A673 (cell line): Measurements from ENCODE around the gene STUM.

Experiments used
- EZH2 ChIP-seq: fragments of 200-600 bp; sonication (generic); IDR thresholded peaks from 2 replicates; pipeline ENCODE4 v1.6.1; 2017; ENCODE audit warnings: borderline replicate concordance, low read depth, mild to moderate bottlenecking, mixed read lengths, antibody characterized with exemption, low read length; ENCODE audit not compliant: poor library complexity, severe bottlenecking
- TF ChIP-seq, protein P1 (sequence below): fragments of 300-800, 200-600 bp; sonication (generic); conservative IDR thresholded peaks from 2 replicates; pipeline ENCODE4 v1.5.1; 2017; ENCODE audit warnings: low read depth, mild to moderate bottlenecking, antibody characterized with exemption, low read length, moderate library complexity, mixed read lengths

DNA sequence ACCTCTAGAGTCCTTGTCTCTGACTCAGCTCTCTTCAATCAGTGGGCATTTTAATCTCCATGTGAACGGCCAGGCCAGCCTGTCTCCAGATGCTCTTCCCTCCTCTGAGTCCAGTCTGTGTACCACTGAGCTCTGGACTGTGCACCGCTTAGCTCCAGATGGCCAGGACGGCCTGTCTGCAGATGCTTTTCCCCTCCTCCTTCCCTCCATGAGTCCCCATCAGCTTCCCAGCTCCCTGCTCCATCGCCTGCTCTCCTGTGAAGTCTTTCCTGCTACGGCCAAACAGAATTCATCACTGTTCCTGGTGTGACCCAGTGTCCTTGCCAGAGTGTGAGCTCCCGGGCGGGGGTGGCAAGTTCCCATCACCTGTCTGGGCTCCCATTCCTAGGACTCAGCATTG, 42.0 kb downstream of the STUM start:
- TF ChIP-seq, protein P1, sequence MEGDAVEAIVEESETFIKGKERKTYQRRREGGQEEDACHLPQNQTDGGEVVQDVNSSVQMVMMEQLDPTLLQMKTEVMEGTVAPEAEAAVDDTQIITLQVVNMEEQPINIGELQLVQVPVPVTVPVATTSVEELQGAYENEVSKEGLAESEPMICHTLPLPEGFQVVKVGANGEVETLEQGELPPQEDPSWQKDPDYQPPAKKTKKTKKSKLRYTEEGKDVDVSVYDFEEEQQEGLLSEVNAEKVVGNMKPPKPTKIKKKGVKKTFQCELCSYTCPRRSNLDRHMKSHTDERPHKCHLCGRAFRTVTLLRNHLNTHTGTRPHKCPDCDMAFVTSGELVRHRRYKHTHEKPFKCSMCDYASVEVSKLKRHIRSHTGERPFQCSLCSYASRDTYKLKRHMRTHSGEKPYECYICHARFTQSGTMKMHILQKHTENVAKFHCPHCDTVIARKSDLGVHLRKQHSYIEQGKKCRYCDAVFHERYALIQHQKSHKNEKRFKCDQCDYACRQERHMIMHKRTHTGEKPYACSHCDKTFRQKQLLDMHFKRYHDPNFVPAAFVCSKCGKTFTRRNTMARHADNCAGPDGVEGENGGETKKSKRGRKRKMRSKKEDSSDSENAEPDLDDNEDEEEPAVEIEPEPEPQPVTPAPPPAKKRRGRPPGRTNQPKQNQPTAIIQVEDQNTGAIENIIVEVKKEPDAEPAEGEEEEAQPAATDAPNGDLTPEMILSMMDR, result no peak
- no peak for TF ChIP-seq EZH2
